ENCODE data around the gene CENPB.

Gene CENPB

GRCh38 chr20:3758566-3758965, 28.0 kb downstream of the CENPB start:
- H3K36me3 ChIP-seq (ENCODE audit: control insufficient read depth, insufficient read depth, low read length), result peaks cover 2% of the 10 kb centered on the region
- no peak overlapping the region for H3K4me3 ChIP-seq (replicated peaks; ENCODE audit: low read depth, low read length)
- no peaks in the 10 kb centered on the region for H3K27me3 ChIP-seq (replicated peaks; ENCODE audit: control insufficient read depth, insufficient read depth, low read length)
- no peak for DNase-seq (ENCODE audit: extremely low read depth, insufficient read length)
- TF ChIP-seq CTCF (IDR thresholded peaks at IDR 0.05; ENCODE audit: insufficient read depth, low read length, poor library complexity, severe bottlenecking), result no peak

GRCh38 chr20:3757268-3757667, 29.3 kb downstream of the CENPB start:
- no peaks in the 10 kb centered on the region for H3K27me3 ChIP-seq (replicated peaks; ENCODE audit: control insufficient read depth, insufficient read depth, low read length)
- TF ChIP-seq CTCF (IDR thresholded peaks at IDR 0.05; ENCODE audit: insufficient read depth, low read length, poor library complexity, severe bottlenecking), result no peak
- H3K36me3 ChIP-seq (ENCODE audit: control insufficient read depth, insufficient read depth, low read length), result peaks cover 2% of the 10 kb centered on the region
- DNase-seq (ENCODE audit: extremely low read depth, insufficient read length), result no peak
- no peak overlapping the region for H3K4me3 ChIP-seq (replicated peaks; ENCODE audit: low read depth, low read length)

DNA sequence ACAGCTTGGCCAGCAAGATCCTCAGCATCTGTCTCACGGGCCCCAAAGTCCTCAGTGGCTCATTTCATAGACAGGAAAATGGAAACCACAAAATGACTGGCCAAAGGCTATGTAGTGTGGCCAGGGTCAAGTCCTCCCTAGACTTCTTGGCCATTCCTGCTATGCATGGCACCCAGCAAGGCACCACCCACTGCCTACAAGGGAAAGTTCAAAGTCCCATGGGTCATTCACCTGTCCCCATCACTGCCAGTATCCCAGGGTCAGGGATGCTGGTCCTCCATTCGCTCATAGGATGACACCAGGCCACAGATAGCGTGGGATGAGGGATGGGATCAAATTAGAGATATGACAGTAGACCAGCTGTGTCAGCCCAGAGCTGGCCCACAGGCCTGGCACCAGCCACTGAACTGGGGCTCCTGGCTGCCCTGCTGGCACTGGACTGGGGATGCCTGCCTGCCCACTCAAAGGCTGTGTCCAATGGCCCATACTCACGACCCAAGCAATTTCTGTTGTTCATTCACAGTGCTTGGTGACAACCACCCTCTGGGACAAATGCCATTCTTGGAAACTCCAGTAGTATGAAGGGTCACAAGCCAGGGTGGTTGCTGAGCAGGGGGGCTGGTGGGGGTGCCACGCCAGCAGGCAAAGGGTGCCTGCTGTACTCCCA, 30.6 kb downstream of the CENPB start:
- peaks cover 2% of the 10 kb centered on the region for H3K36me3 ChIP-seq (ENCODE audit: control insufficient read depth, insufficient read depth, low read length)
- DNase-seq (ENCODE audit: extremely low read depth, insufficient read length), result no peak
- TF ChIP-seq CTCF (IDR thresholded peaks at IDR 0.05; ENCODE audit: insufficient read depth, low read length, poor library complexity, severe bottlenecking), result no peak
- H3K27me3 ChIP-seq (replicated peaks; ENCODE audit: control insufficient read depth, insufficient read depth, low read length), result no peaks in the 10 kb centered on the region
- no peak overlapping the region for H3K4me3 ChIP-seq (replicated peaks; ENCODE audit: low read depth, low read length)

- H3K27me3 ChIP-seq (replicated peaks; ENCODE audit: control insufficient read depth, insufficient read depth, low read length), result no peaks in the 10 kb centered on the region
- H3K36me3 ChIP-seq (ENCODE audit: control insufficient read depth, insufficient read depth, low read length), result peaks cover 2% of the 10 kb centered on the region
- no peak for TF ChIP-seq CTCF (IDR thresholded peaks at IDR 0.05; ENCODE audit: insufficient read depth, low read length, poor library complexity, severe bottlenecking)
- no peak overlapping the region for H3K4me3 ChIP-seq (replicated peaks; ENCODE audit: low read depth, low read length)
- DNase-seq (ENCODE audit: extremely low read depth, insufficient read length), result no peak
Observed at GRCh38 chr20:3755269-3755668, 31.3 kb downstream of the CENPB start.

GRCh38 chr20:3754276-3754630, 32.3 kb downstream of the CENPB start:
- TF ChIP-seq CTCF (IDR thresholded peaks at IDR 0.05; ENCODE audit: insufficient read depth, low read length, poor library complexity, severe bottlenecking), result no peak
- H3K27me3 ChIP-seq (replicated peaks; ENCODE audit: control insufficient read depth, insufficient read depth, low read length), result no peaks in the 10 kb centered on the region

More at GRCh38 chr20:3754276-3754630, 32.3 kb downstream of the CENPB start:
- DNase-seq (ENCODE audit: extremely low read depth, insufficient read length), result no peak
- Histone ChIP-seq H3K4me3 (replicated peaks; ENCODE audit: low read depth, low read length) (no peak overlapping the region), H3K36me3 (ENCODE audit: control insufficient read depth, insufficient read depth, low read length) (peaks cover 2% of the 10 kb centered on the region)

Data from GM06990 (cell line).